OCI-LY7 (cell line): Measurements from ENCODE around the gene OSBP2. TPM values are rescaled to one million over a fixed set of nuclear protein-coding genes. Genes with fewer than 3 reads are reported as not detected.

Experiments
- BruUV-seq: library from RNA; stranded (reverse); fragments of 400-500 nt; replicated peaks from 2 replicates; lab custom pipeline; 2021; lab: Mats Ljungman, UMichigan
- CTCF ChIA-PET: fragments of 300-600 bp; sonication (Branson Sonifier 250); formaldehyde crosslinking; loops from one replicate; lab custom pipeline; 2022; ENCODE audit warnings: antibody characterized with exemption; ENCODE audit not compliant: unreplicated experiment; lab: Charles Lee
- POLR2A ChIA-PET: fragments of 300-600 bp; sonication (Branson Sonifier 250); formaldehyde crosslinking; loops from one replicate; lab custom pipeline; 2022; ENCODE audit warnings: antibody characterized with exemption; lab: Charles Lee
- DNase-seq: peaks from one replicate; pipeline ENCODE4 v3.0.0-alpha.2; 2015; ENCODE audit warnings: low spot score
- H2AFZ ChIP-seq: fragments of 200-600 bp; sonication (generic), shearing (Covaris generic); 2 replicates; pipeline ENCODE4 v1.6.1; 2014; ENCODE audit warnings: mild to moderate bottlenecking, antibody characterized with exemption, low read length, moderate library complexity
- H3K27ac ChIP-seq: fragments of 200-600 bp; sonication (generic); 2 replicates; pipeline ENCODE4 v1.5.1; 2014; ENCODE audit warnings: mixed run types, low read depth, mild to moderate bottlenecking, moderate library complexity, low read length, inconsistent platforms; ENCODE audit not compliant: poor library complexity, severe bottlenecking
- H3K36me3 ChIP-seq: fragments of 200-600 bp; sonication (generic); 2 replicates; pipeline ENCODE4 v1.6.1; 2014; ENCODE audit warnings: mild to moderate bottlenecking, antibody characterized with exemption, low read length, moderate library complexity, mixed read lengths; ENCODE audit not compliant: insufficient read depth
- H3K4me1 ChIP-seq: fragments of 200-600 bp; sonication (generic); 2 replicates; pipeline ENCODE4 v1.5.1; 2014; ENCODE audit warnings: mild to moderate bottlenecking, low read length; ENCODE audit not compliant: insufficient read depth, poor library complexity, severe bottlenecking
- H3K4me2 ChIP-seq: fragments of 200-600 bp; sonication (generic); 2 replicates; pipeline ENCODE4 v1.6.1; 2014; ENCODE audit warnings: mild to moderate bottlenecking, low read length
- H3K4me3 ChIP-seq: fragments of 200-600 bp; sonication (generic); 2 replicates; pipeline ENCODE4 v1.5.1; 2014; ENCODE audit warnings: mild to moderate bottlenecking, low read depth, low read length; ENCODE audit not compliant: poor library complexity, severe bottlenecking
- H3K79me2 ChIP-seq: fragments of 200-600 bp; sonication (generic); 2 replicates; pipeline ENCODE4 v1.6.1; 2016; ENCODE audit warnings: low read depth, mild to moderate bottlenecking, low read length, moderate library complexity, mixed read lengths; ENCODE audit not compliant: insufficient read depth
- H3K9me2 ChIP-seq: fragments of 200-600 bp; sonication (generic); 2 replicates; pipeline ENCODE4 v1.6.1; 2016; ENCODE audit warnings: mild to moderate bottlenecking, low read length, mixed read lengths; ENCODE audit not compliant: insufficient read depth
- H3K9me3 ChIP-seq: fragments of 200-600 bp; sonication (generic); 2 replicates; pipeline ENCODE4 v1.6.1; 2014; ENCODE audit warnings: mild to moderate bottlenecking, mixed run types, low read length, mixed read lengths
- H4K20me1 ChIP-seq: fragments of 200-600 bp; sonication (generic); 2 replicates; pipeline ENCODE4 v1.6.1; 2014; ENCODE audit warnings: mild to moderate bottlenecking, antibody characterized with exemption, low read length, moderate library complexity, mixed read lengths; ENCODE audit not compliant: insufficient read depth
- EZH2phosphoT487 ChIP-seq: fragments of 200-600 bp; sonication (generic); IDR thresholded peaks from 2 replicates; pipeline ENCODE4 v1.6.1; 2018; ENCODE audit warnings: low read depth, borderline replicate concordance, mild to moderate bottlenecking, mixed run types, antibody characterized with exemption, low read length, moderate library complexity, mixed read lengths
- intact Hi-C: fragments of 100-400 bp; cut with micrococcal nuclease; formaldehyde crosslinking; loops from one replicate; pipeline ENCODE4 v1.10.0; 2022; ENCODE audit not compliant: unreplicated experiment
- total RNA-seq, 2 experiments: library from RNA; depleted of rRNA in 1 of 2; stranded (reverse); fragments of >200 nt in 1 of 2; shearing (Covaris generic) in 1 of 2; gene quantifications; 2 replicates each; pipeline ENCODE4 v1.2.3, GENCODE V29; 2014 to 2022
- TF ChIP-seq, protein P1 (sequence below): fragments of 200-600 bp; sonication (generic); conservative IDR thresholded peaks from 2 replicates; pipeline ENCODE4 v1.5.1; 2014; ENCODE audit warnings: mild to moderate bottlenecking, antibody characterized with exemption, low read length, moderate library complexity, mixed read lengths

The OSBP2 gene
- total RNA-seq, 2 experiments from 2014 or later, result 0.19 to 0.34 TPM

DNA sequence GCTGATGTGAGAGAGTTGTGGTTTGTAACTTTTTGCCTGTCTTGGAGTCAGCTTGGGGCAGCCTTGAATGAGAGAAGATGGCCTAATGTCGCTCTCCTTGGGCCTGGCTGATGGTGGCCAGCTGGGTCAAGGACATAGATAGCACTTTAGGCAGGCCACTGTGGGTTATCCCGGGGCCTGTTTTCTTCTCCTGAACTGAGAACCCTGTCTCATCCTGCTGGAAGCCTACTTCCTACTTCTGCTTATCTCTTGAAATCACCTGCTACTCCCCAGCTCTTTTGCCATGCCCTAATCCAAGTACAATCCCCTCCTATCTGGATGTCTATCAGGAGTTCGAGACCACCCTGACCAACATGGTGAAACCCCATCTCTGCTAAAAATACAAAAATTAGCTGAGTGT is 49.5 kb downstream of the OSBP2 start:
- intact Hi-C loops, result no loop called here
- CTCF ChIA-PET, result no interaction called here

DNA sequence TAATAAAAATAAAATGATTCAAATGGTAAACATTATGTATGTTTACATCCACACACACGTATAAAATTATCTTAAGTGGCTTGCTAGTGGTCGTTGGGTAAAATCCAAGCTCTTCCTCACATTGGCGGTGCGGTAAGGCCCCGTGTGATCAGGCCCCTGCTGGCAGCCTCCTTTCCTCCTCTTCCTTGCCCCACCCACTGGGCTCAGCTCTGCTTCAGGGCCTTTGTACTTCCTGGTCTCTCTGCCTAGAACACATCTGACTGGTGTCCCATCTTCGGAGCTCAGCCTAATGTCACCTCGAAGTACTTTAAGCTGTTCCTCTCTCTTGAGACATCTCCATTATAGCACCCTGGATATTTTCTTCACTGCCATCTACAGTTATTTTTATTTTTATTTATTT is 52.8 kb downstream of the OSBP2 start:
- Histone ChIP-seq H3K4me2 (no peak overlapping the region), H3K9me2 (no peaks in the 10 kb centered on the region), H3K79me2 (no peaks in the 10 kb centered on the region), H2AFZ (no peak overlapping the region), H3K9me3 (no peaks in the 10 kb centered on the region), H3K27ac (no peak overlapping the region), H3K4me1 (no peaks in the 10 kb centered on the region), H4K20me1 (no peaks in the 10 kb centered on the region), H3K4me3 (no peak overlapping the region), H3K36me3 (no peaks in the 10 kb centered on the region)
- TF ChIP-seq, protein P1, sequence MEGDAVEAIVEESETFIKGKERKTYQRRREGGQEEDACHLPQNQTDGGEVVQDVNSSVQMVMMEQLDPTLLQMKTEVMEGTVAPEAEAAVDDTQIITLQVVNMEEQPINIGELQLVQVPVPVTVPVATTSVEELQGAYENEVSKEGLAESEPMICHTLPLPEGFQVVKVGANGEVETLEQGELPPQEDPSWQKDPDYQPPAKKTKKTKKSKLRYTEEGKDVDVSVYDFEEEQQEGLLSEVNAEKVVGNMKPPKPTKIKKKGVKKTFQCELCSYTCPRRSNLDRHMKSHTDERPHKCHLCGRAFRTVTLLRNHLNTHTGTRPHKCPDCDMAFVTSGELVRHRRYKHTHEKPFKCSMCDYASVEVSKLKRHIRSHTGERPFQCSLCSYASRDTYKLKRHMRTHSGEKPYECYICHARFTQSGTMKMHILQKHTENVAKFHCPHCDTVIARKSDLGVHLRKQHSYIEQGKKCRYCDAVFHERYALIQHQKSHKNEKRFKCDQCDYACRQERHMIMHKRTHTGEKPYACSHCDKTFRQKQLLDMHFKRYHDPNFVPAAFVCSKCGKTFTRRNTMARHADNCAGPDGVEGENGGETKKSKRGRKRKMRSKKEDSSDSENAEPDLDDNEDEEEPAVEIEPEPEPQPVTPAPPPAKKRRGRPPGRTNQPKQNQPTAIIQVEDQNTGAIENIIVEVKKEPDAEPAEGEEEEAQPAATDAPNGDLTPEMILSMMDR, result no peak
- no peak for TF ChIP-seq EZH2phosphoT487
- intact Hi-C loops, result no loop called here
- ChIA-PET POLR2A (interaction anchor here (0.6 kb wide), 1 partner anchor 1738 kb away, joined by 3 read pairs; no protein-coding TSS in a partner anchor), CTCF (no interaction called here)
- no peak for DNase-seq
- BruUV-seq, result no TSS peak

More for the DNA sequence above, 49.5 kb downstream of the OSBP2 start:
- Histone ChIP-seq H3K27ac (no peak overlapping the region), H2AFZ (no peak overlapping the region), H3K4me1 (no peaks in the 10 kb centered on the region), H3K4me3 (no peak overlapping the region), H3K79me2 (no peaks in the 10 kb centered on the region), H4K20me1 (no peaks in the 10 kb centered on the region), H3K4me2 (no peak overlapping the region), H3K9me3 (no peaks in the 10 kb centered on the region), H3K36me3 (no peaks in the 10 kb centered on the region), H3K9me2 (no peaks in the 10 kb centered on the region)
- POLR2A ChIA-PET, result no interaction called here
- BruUV-seq, result no TSS peak
- TF ChIP-seq EZH2phosphoT487, result no peak
- TF ChIP-seq, protein P1, result no peak
- no peak for DNase-seq

DNA sequence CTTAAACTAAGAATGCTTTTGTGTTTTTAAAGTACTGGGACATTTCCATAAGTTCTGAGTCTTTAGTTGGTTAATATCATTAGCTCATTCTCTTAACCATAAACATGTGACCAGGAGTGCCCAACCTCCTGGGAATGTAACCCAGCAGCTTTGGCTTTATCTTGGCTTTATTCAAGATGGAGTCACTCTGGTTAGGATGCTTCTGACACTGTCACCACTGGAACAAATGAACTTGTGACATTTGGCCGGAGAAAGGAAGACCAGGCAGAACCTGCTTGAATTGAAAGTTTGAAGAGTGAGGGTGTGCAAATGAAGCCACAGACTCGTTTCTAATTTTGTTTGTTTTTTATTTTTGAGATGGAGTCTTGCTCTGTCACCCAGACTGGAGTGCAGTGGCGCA is 54.6 kb downstream of the OSBP2 start:
- POLR2A ChIA-PET, result no interaction called here
- Histone ChIP-seq H3K27ac (no peak overlapping the region), H3K4me2 (no peak overlapping the region), H3K36me3 (no peaks in the 10 kb centered on the region), H3K4me1 (no peaks in the 10 kb centered on the region), H3K9me3 (no peaks in the 10 kb centered on the region), H4K20me1 (no peaks in the 10 kb centered on the region), H3K4me3 (no peak overlapping the region), H3K79me2 (no peaks in the 10 kb centered on the region), H2AFZ (no peak overlapping the region), H3K9me2 (no peaks in the 10 kb centered on the region)
- no peak for DNase-seq
- TF ChIP-seq, protein P1, result no peak
- CTCF ChIA-PET, result interaction anchor here (0.6 kb wide), 1 partner anchor 117 kb away, joined by 4 read pairs; no protein-coding TSS in a partner anchor
- intact Hi-C loops, result no loop called here
- no TSS peak for BruUV-seq
